ENCODE results near the gene SLC29A1. TPM values are rescaled to one million over a fixed set of nuclear protein-coding genes. Genes with fewer than 3 reads are reported as not detected.

Gene SLC29A1
- total RNA-seq, 1 donor from 2014 or later = 125 TPM

- intact Hi-C loops (cut with micrococcal nuclease) = loop anchor here (5.0 kb wide), 2 partner anchors 487 to 622 kb away; partner anchors contain the start of genes MAD2L1BP and VEGFA
- Mint-ChIP-seq H3K36me3 (ENCODE audit: low read depth) (peaks cover 71% of the 10 kb centered on the region), H3K4me1 (ENCODE audit: low read depth) (peaks cover 57% of the 10 kb centered on the region), H3K4me3 (ENCODE audit: low read depth) (peak overlapping the region; percentile 78), H3K9me3 (no peaks in the 10 kb centered on the region), H3K27ac (peak overlapping the region; percentile 85), H3K27me3 (ENCODE audit: low read depth) (no peaks in the 10 kb centered on the region)
- no peak for DNase-seq (ENCODE audit: low spot score)
Observed at GRCh38 chr6:44258921-44259320, 35.5 kb downstream of the SLC29A1 start.

GRCh38 chr6:44260011-44260410 is 36.6 kb downstream of the SLC29A1 start:
- Mint-ChIP-seq H3K27ac (no peak overlapping the region), H3K9me3 (no peaks in the 10 kb centered on the region), H3K4me3 (ENCODE audit: low read depth) (no peak overlapping the region), H3K27me3 (ENCODE audit: low read depth) (no peaks in the 10 kb centered on the region), H3K36me3 (ENCODE audit: low read depth) (peaks cover 68% of the 10 kb centered on the region), H3K4me1 (ENCODE audit: low read depth) (peaks cover 55% of the 10 kb centered on the region)
- intact Hi-C loops (cut with micrococcal nuclease) = loop anchor here (10.0 kb wide), 1 partner anchor 195 kb away; no protein-coding TSS in a partner anchor
- DNase-seq (ENCODE audit: low spot score) = no peak

- peaks cover 62% of the 10 kb centered on the region for H3K36me3 Mint-ChIP-seq (ENCODE audit: low read depth)
- intact Hi-C loops (cut with micrococcal nuclease) = loop anchor here (10.0 kb wide), 1 partner anchor 194 kb away; no protein-coding TSS in a partner anchor
- H3K27me3 Mint-ChIP-seq (ENCODE audit: low read depth) = no peaks in the 10 kb centered on the region
- H3K9me3 Mint-ChIP-seq = no peaks in the 10 kb centered on the region
- H3K4me1 Mint-ChIP-seq (ENCODE audit: low read depth) = peaks cover 50% of the 10 kb centered on the region
- H3K27ac Mint-ChIP-seq = peak overlapping the region; percentile 12
- H3K4me3 Mint-ChIP-seq (ENCODE audit: low read depth) = no peak overlapping the region
- no peak for DNase-seq (ENCODE audit: low spot score)
Observed at GRCh38 chr6:44260451-44261297, 37.3 kb downstream of the SLC29A1 start.

- Mint-ChIP-seq H3K27ac (no peak overlapping the region), H3K27me3 (ENCODE audit: low read depth) (no peaks in the 10 kb centered on the region), H3K36me3 (ENCODE audit: low read depth) (peaks cover 55% of the 10 kb centered on the region), H3K4me3 (ENCODE audit: low read depth) (no peak overlapping the region), H3K9me3 (no peaks in the 10 kb centered on the region), H3K4me1 (ENCODE audit: low read depth) (peaks cover 48% of the 10 kb centered on the region)
- no peak for DNase-seq (ENCODE audit: low spot score)
- intact Hi-C loops (cut with micrococcal nuclease) = loop anchor here (10.0 kb wide), 1 partner anchor 193 kb away; no protein-coding TSS in a partner anchor
Observed at GRCh38 chr6:44261581-44261980, 38.2 kb downstream of the SLC29A1 start.

- Mint-ChIP-seq H3K27ac (peak overlapping the region; percentile 91), H3K4me1 (ENCODE audit: low read depth) (peaks cover 51% of the 10 kb centered on the region), H3K4me3 (ENCODE audit: low read depth) (peak overlapping the region; percentile 97), H3K9me3 (no peaks in the 10 kb centered on the region), H3K27me3 (ENCODE audit: low read depth) (no peaks in the 10 kb centered on the region), H3K36me3 (ENCODE audit: low read depth) (peaks cover 52% of the 10 kb centered on the region)
- intact Hi-C loops (cut with micrococcal nuclease) = loop anchor here (1.0 to 10.0 kb wide), 2 partner anchors 24 to 192 kb away; no protein-coding TSS in a partner anchor
- DNase-seq (ENCODE audit: low spot score) = no peak
Observed at GRCh38 chr6:44262467-44263353, 39.3 kb downstream of the SLC29A1 start.

GRCh38 chr6:44263354-44264100 is 40.1 kb downstream of the SLC29A1 start:
- peaks cover 47% of the 10 kb centered on the region for H3K36me3 Mint-ChIP-seq (ENCODE audit: low read depth)
- intact Hi-C loops (cut with micrococcal nuclease) = loop anchor here (1.0 to 10.0 kb wide), 3 partner anchors 25 to 191 kb away; partner anchors contain the start of gene AARS2
- peaks cover 2% of the 10 kb centered on the region for H3K27me3 Mint-ChIP-seq (ENCODE audit: low read depth)
- H3K27ac Mint-ChIP-seq = peak overlapping the region; percentile 91
- H3K4me3 Mint-ChIP-seq (ENCODE audit: low read depth) = peak overlapping the region; percentile 97
- no peak for DNase-seq (ENCODE audit: low spot score)
- peaks cover 46% of the 10 kb centered on the region for H3K4me1 Mint-ChIP-seq (ENCODE audit: low read depth)
- H3K9me3 Mint-ChIP-seq = no peaks in the 10 kb centered on the region

GRCh38 chr6:44264154-44265006 is 41.0 kb downstream of the SLC29A1 start:
- Mint-ChIP-seq H3K4me3 (ENCODE audit: low read depth) (peak overlapping the region; percentile 97), H3K27me3 (ENCODE audit: low read depth) (peaks cover 10% of the 10 kb centered on the region), H3K36me3 (ENCODE audit: low read depth) (peaks cover 40% of the 10 kb centered on the region), H3K27ac (peak overlapping the region; percentile 91), H3K9me3 (no peaks in the 10 kb centered on the region), H3K4me1 (ENCODE audit: low read depth) (peaks cover 40% of the 10 kb centered on the region)
- DNase-seq (ENCODE audit: low spot score) = no peak
- intact Hi-C loops (cut with micrococcal nuclease) = loop anchor here (1.0 to 10.0 kb wide), 6 partner anchors 7 to 190 kb away; partner anchors contain the start of genes AARS2, CDC5L, MRPL14 and SLC35B2

GRCh38 chr6:44265007-44265721 is 41.8 kb downstream of the SLC29A1 start, which contains the start of gene NFKBIE:
Gene NFKBIE, minus strand, starts transcription at chr6:44265551. Its CDS starts 205 bp downstream, at chr6:44265346.
- Mint-ChIP-seq H3K27ac (peak within 1 kb of the TSS; percentile 91), H3K27me3 (ENCODE audit: low read depth) (peaks cover 18% of the 10 kb centered on the region), H3K4me1 (ENCODE audit: low read depth) (peaks cover 43% of the 10 kb centered on the region), H3K4me3 (ENCODE audit: low read depth) (peak within 1 kb of the TSS; percentile 97), H3K9me3 (no peaks in the 10 kb centered on the region), H3K36me3 (ENCODE audit: low read depth) (peaks cover 39% of the 10 kb centered on the region)
- intact Hi-C loops (cut with micrococcal nuclease) = loop anchor here (1.0 to 10.0 kb wide), 6 partner anchors 8 to 190 kb away; partner anchors contain the start of genes AARS2, CDC5L, MRPL14 and SLC35B2
- DNase-seq (ENCODE audit: low spot score) = peak; percentile 89

GRCh38 chr6:44265722-44266233 is 42.4 kb downstream of the SLC29A1 start:
- intact Hi-C loops (cut with micrococcal nuclease) = loop anchor here (1.0 to 10.0 kb wide), 6 partner anchors 8 to 189 kb away; partner anchors contain the start of genes AARS2, CDC5L, MRPL14 and SLC35B2
- Mint-ChIP-seq H3K9me3 (no peaks in the 10 kb centered on the region), H3K27ac (peak overlapping the region; percentile 82), H3K27me3 (ENCODE audit: low read depth) (peaks cover 18% of the 10 kb centered on the region), H3K36me3 (ENCODE audit: low read depth) (peaks cover 33% of the 10 kb centered on the region), H3K4me1 (ENCODE audit: low read depth) (peaks cover 41% of the 10 kb centered on the region), H3K4me3 (ENCODE audit: low read depth) (peak overlapping the region; percentile 97)
- DNase-seq (ENCODE audit: low spot score) = no peak

GRCh38 chr6:44266347-44266746 is 43.0 kb downstream of the SLC29A1 start:
- intact Hi-C loops (cut with micrococcal nuclease) = loop anchor here (5.0 to 10.0 kb wide), 3 partner anchors 121 to 188 kb away; partner anchors contain the start of genes CDC5L, MRPL14 and TMEM63B

More at GRCh38 chr6:44266347-44266746, 43.0 kb downstream of the SLC29A1 start:
- Mint-ChIP-seq H3K9me3 (no peaks in the 10 kb centered on the region), H3K4me1 (ENCODE audit: low read depth) (peaks cover 36% of the 10 kb centered on the region), H3K27ac (peak overlapping the region; percentile 82), H3K4me3 (ENCODE audit: low read depth) (peak overlapping the region; percentile 64), H3K36me3 (ENCODE audit: low read depth) (peaks cover 28% of the 10 kb centered on the region), H3K27me3 (ENCODE audit: low read depth) (peaks cover 22% of the 10 kb centered on the region)
- DNase-seq (ENCODE audit: low spot score) = no peak

Measured in activated T-helper 2 cell treated with anti-CD3 and anti-CD28 coated beads, Interferon-gamma antibody, Interleukin-2, Interleukin-4, amounts not matched to agents 10 μg/mL and 5 μg/mL and 100 μg/mL, durations not matched to agents 14 hours and 24 hours and 36 hours (primary cell).